Psoas muscle (tissue), 8 donors: ENCODE results near the gene CLSTN2. TPM values are rescaled to one million over a fixed set of nuclear protein-coding genes. Genes with fewer than 3 reads are reported as not detected.

Experiments used
- ATAC-seq, 4 donors: fragments of 200-7000 bp; cut with Tn5 transposase; one replicate each; pipeline ENCODE4 v1.9.1; 2020; ENCODE audit warnings: moderate library complexity in 3 of 4, mild to moderate bottlenecking in 2 of 4
- DNase-seq, 2 donors: peaks; one replicate each; pipeline ENCODE4 v3.0.0-alpha.2; 2020
- H3K27ac ChIP-seq: fragments of 200-600 bp; one replicate; pipeline ENCODE4 v1.8.0; 2022
- H3K27me3 ChIP-seq, 3 donors: fragments of 200-600 bp in 1 of 3; one replicate each; pipeline versions ENCODE4 v1.6.1 to v1.8.0; 2013 to 2022; ENCODE audit warnings: low read length in 2 of 3, mild to moderate bottlenecking in 2 of 3, moderate library complexity in 1 of 3; ENCODE audit not compliant: insufficient read depth in 3 of 3
- H3K36me3 ChIP-seq, 2 donors: fragments of 200-600 bp in 1 of 2; one replicate each; pipeline versions ENCODE4 v1.6.1 to v1.8.0; 2013 to 2022; ENCODE audit warnings: low read depth in 1 of 2, mild to moderate bottlenecking in 1 of 2, moderate library complexity in 1 of 2; ENCODE audit not compliant: insufficient read depth in 1 of 2
- H3K4me1 ChIP-seq: fragments of 200-600 bp; one replicate; pipeline ENCODE4 v1.8.0; 2022
- H3K4me3 ChIP-seq: fragments of 200-600 bp; one replicate; pipeline ENCODE4 v1.8.0; 2022; ENCODE audit warnings: mild to moderate bottlenecking
- H3K9me3 ChIP-seq: fragments of 200-600 bp; one replicate; pipeline ENCODE4 v1.8.0; 2022
- CTCF ChIP-seq: fragments of 200-600 bp; IDR thresholded peaks from one replicate; pipeline ENCODE4 v1.8.0; 2022; ENCODE audit warnings: antibody characterized with exemption
- WGBS, 3 donors: extraction: QIAGEN DNeasy Blood & Tissue Kit; methylation state at CpG; one replicate each; pipeline versions ENCODE4 v1.1.6 to v1.1.7; 2013; 5-methylcytosine and 5-hydroxymethylcytosine counted together
- intact Hi-C, 2 donors: fragments of 100-400 bp; cut with DNase I; formaldehyde crosslinking; loops; one replicate each; pipeline versions ENCODE4 v1.11.0 to v1.14.2; 2022
- polyA plus RNA-seq, 3 donors: library from polyadenylated mRNA; stranded (reverse); fragments of 200-250 nt; gene quantifications; one replicate each; pipeline ENCODE4 v1.2.3, GENCODE V29; 2013
- total RNA-seq, 4 donors: library from RNA; stranded (reverse); fragmentation: NEBNext Ultra II Directional in 2 of 4; extraction: Animal tissue kit (Norgen Biotek cat#: 25700) in 2 of 4; gene quantifications; one replicate each; pipeline versions ENCODE4 v1.2.1 to v1.2.4, GENCODE V29; 2021 to 2023
- donor health status: healthy with polysubstance abuse.
- donor health status: DM: no; HTN: no; CAD: no; lungs with moderate emphysema.
- donor health status: Bipolar disorder and iron deficiency.
- donor health status: healthy.
- donor health status: DM: yes; HTN: yes; CAD: no.
- donor health status: DM: no; HTN: no; CAD: no.
- donor health status: DM: no; HTN: no; CAD: no.
- donor health status: DM: yes; HTN: yes; CAD: no.

CLSTN2 gene
- total and polyA plus RNA-seq, 7 donors, result 0.24 to 5.0 (median 1.5) TPM

GRCh38 chr3:140152851-140153639, 218.1 kb downstream of the CLSTN2 start:
- peaks cover 9% of the 10 kb centered on the region for H3K4me1 ChIP-seq
- no peak overlapping the region for H3K27ac ChIP-seq
- WGBS, 3 donors, result 46 to 54% (median 49%) methylated on average over 7 of the region's 7 CpGs
- intact Hi-C loops, result no loop called here
- H3K4me3 ChIP-seq, result no peak overlapping the region
- peak in 1 of 2 donors; percentile 50 for DNase-seq
- TF ChIP-seq CTCF, result no peak
- peak; percentile 27 to 63 (median 47) for ATAC-seq
- H3K27me3 ChIP-seq, result no peaks in the 10 kb centered on the region
- no peaks in the 10 kb centered on the region for H3K36me3 ChIP-seq
- no peaks in the 10 kb centered on the region for H3K9me3 ChIP-seq

GRCh38 chr3:140153736-140154135, 218.8 kb downstream of the CLSTN2 start:
- ATAC-seq (peak in 1 of 4 donors; percentile 21), DNase-seq (no peak)
- peaks cover 9% of the 10 kb centered on the region for H3K4me1 ChIP-seq
- H3K36me3 ChIP-seq, result no peaks in the 10 kb centered on the region
- no peak overlapping the region for H3K4me3 ChIP-seq
- 87 to 88% (median 88%) methylated on average over 1 of the region's 1 CpG for WGBS, 3 donors
- H3K27me3 ChIP-seq, result no peaks in the 10 kb centered on the region
- intact Hi-C loops, result no loop called here
- no peaks in the 10 kb centered on the region for H3K9me3 ChIP-seq
- H3K27ac ChIP-seq, result no peak overlapping the region
- TF ChIP-seq CTCF, result no peak

- ATAC-seq (no peak), DNase-seq (no peak)
- no peaks in the 10 kb centered on the region for H3K9me3 ChIP-seq
- H3K27me3 ChIP-seq, result no peaks in the 10 kb centered on the region
- H3K36me3 ChIP-seq, result no peaks in the 10 kb centered on the region
- no peak overlapping the region for H3K4me3 ChIP-seq
- H3K27ac ChIP-seq, result no peak overlapping the region
- 85 to 94% (median 91%) methylated on average over 2 of the region's 2 CpGs for WGBS, 3 donors
- H3K4me1 ChIP-seq, result peaks cover 9% of the 10 kb centered on the region
- intact Hi-C loops, result no loop called here
- no peak for TF ChIP-seq CTCF
Measured at GRCh38 chr3:140157161-140157560, 222.2 kb downstream of the CLSTN2 start.

GRCh38 chr3:140159646-140160045, 224.7 kb downstream of the CLSTN2 start:
- TF ChIP-seq CTCF, result no peak
- Histone ChIP-seq H3K4me3 (no peak overlapping the region), H3K9me3 (no peaks in the 10 kb centered on the region), H3K4me1 (no peaks in the 10 kb centered on the region), H3K27ac (no peak overlapping the region), H3K27me3 (no peaks in the 10 kb centered on the region), H3K36me3 (no peaks in the 10 kb centered on the region)
- no peak for DNase-seq
- ATAC-seq, result no peak
- intact Hi-C loops, result no loop called here

GRCh38 chr3:140160553-140160952, 225.6 kb downstream of the CLSTN2 start:
- intact Hi-C loops, result no loop called here
- no peak for TF ChIP-seq CTCF

More at GRCh38 chr3:140160553-140160952, 225.6 kb downstream of the CLSTN2 start:
- no peak overlapping the region for H3K4me3 ChIP-seq
- DNase-seq (no peak), ATAC-seq (no peak)
- 67 to 72% (median 71%) methylated on average over 2 of the region's 2 CpGs for WGBS, 3 donors
- H3K27me3 ChIP-seq, result no peaks in the 10 kb centered on the region
- no peak overlapping the region for H3K27ac ChIP-seq
- no peaks in the 10 kb centered on the region for H3K9me3 ChIP-seq
- no peaks in the 10 kb centered on the region for H3K4me1 ChIP-seq
- no peaks in the 10 kb centered on the region for H3K36me3 ChIP-seq
